Stimulated activated naive CD8-positive, alpha-beta T cell treated with anti-CD3 and anti-CD28 coated beads, Interleukin-15, amount 100 ng/mL, for 72 hours (primary cell): ENCODE measurements around the gene HOGA1.

Experiments used
- ATAC-seq: fragments of 150-1000 bp; cut with Tn5 transposase; 2 replicates; pipeline ENCODE4 v1.10.0; 2021; ENCODE audit warnings: mild to moderate bottlenecking, moderate library complexity
- DNase-seq, 2 donors: peaks; one replicate each; pipeline ENCODE4 v3.0.0; 2021 to 2022
- H3K27ac Mint-ChIP-seq, 2 donors: one replicate each; pipeline ENCODE4 v1.8.0; 2022; ENCODE audit warnings: mild to moderate bottlenecking in 2 of 2, mixed read lengths in 2 of 2, moderate library complexity in 2 of 2
- H3K27me3 Mint-ChIP-seq: one replicate; pipeline ENCODE4 v1.8.0; 2022; ENCODE audit warnings: mixed read lengths
- H3K4me1 Mint-ChIP-seq: one replicate; pipeline ENCODE4 v1.8.0; 2022; ENCODE audit warnings: mild to moderate bottlenecking, mixed read lengths
- H3K4me3 Mint-ChIP-seq, 2 donors: one replicate each; pipeline ENCODE4 v1.8.0; 2022; ENCODE audit warnings: mild to moderate bottlenecking in 2 of 2, mixed read lengths in 2 of 2, moderate library complexity in 1 of 2
- H3K9me3 Mint-ChIP-seq, 2 donors: one replicate each; pipeline ENCODE4 v1.8.0; 2022; ENCODE audit warnings: mixed read lengths in 2 of 2

Gene HOGA1

GRCh38 chr10:97584060-97584797, at the start of gene HOGA1:
Gene HOGA1 (plus strand): TSS chr10:97584389. CDS start chr10:97584704, 315 bp downstream.
- ATAC-seq = no peak
- H3K27me3 Mint-ChIP-seq = no peaks in the 10 kb centered on the region
- H3K4me3 Mint-ChIP-seq = no peak within 1 kb of the TSS
- no peaks in the 10 kb centered on the region for H3K9me3 Mint-ChIP-seq
- H3K4me1 Mint-ChIP-seq = no peaks in the 10 kb centered on the region
- DNase-seq = no peak
- H3K27ac Mint-ChIP-seq = peak within 1 kb of the TSS; percentile 27 to 83

- H3K27ac Mint-ChIP-seq = no peak overlapping the region
- peak; percentile 15 to 25 for DNase-seq
- H3K4me1 Mint-ChIP-seq = peaks cover 5% of the 10 kb centered on the region
- H3K27me3 Mint-ChIP-seq = no peaks in the 10 kb centered on the region
- no peak overlapping the region for H3K4me3 Mint-ChIP-seq
- ATAC-seq = peak; percentile 79
- H3K9me3 Mint-ChIP-seq = no peaks in the 10 kb centered on the region
These were observed 49.3 kb upstream of the HOGA1 start for GRCh38 chr10:97534746-97535367.

GRCh38 chr10:97537186-97537869, 46.9 kb upstream of the HOGA1 start:
- H3K4me3 Mint-ChIP-seq = no peak overlapping the region
- ATAC-seq (no peak), DNase-seq (no peak)
- H3K27me3 Mint-ChIP-seq = no peaks in the 10 kb centered on the region
- H3K4me1 Mint-ChIP-seq = peaks cover 14% of the 10 kb centered on the region
- no peak overlapping the region for H3K27ac Mint-ChIP-seq
- no peaks in the 10 kb centered on the region for H3K9me3 Mint-ChIP-seq

- Mint-ChIP-seq H3K4me3 (no peak overlapping the region), H3K27ac (no peak overlapping the region), H3K27me3 (no peaks in the 10 kb centered on the region), H3K4me1 (peaks cover 24% of the 10 kb centered on the region), H3K9me3 (no peaks in the 10 kb centered on the region)
- DNase-seq = no peak
- no peak for ATAC-seq
These were observed 45.8 kb upstream of the HOGA1 start for GRCh38 chr10:97538411-97538810.

- H3K27me3 Mint-ChIP-seq = no peaks in the 10 kb centered on the region
- H3K9me3 Mint-ChIP-seq = no peaks in the 10 kb centered on the region
- ATAC-seq (no peak), DNase-seq (no peak)
- no peak overlapping the region for H3K27ac Mint-ChIP-seq
- H3K4me3 Mint-ChIP-seq = no peak overlapping the region
- H3K4me1 Mint-ChIP-seq = peaks cover 29% of the 10 kb centered on the region
These were observed 45.4 kb upstream of the HOGA1 start for GRCh38 chr10:97538839-97539238.

- no peaks in the 10 kb centered on the region for H3K27me3 Mint-ChIP-seq
- H3K9me3 Mint-ChIP-seq = no peaks in the 10 kb centered on the region
- peaks cover 27% of the 10 kb centered on the region for H3K4me1 Mint-ChIP-seq
- H3K4me3 Mint-ChIP-seq = no peak overlapping the region
- no peak for DNase-seq
- no peak for ATAC-seq
- H3K27ac Mint-ChIP-seq = no peak overlapping the region
These were observed 44.5 kb upstream of the HOGA1 start for GRCh38 chr10:97539523-97540200.

GRCh38 chr10:97540669-97541500, 43.3 kb upstream of the HOGA1 start:
- DNase-seq = no peak
- Mint-ChIP-seq H3K4me3 (no peak overlapping the region), H3K27ac (no peak overlapping the region), H3K4me1 (peaks cover 24% of the 10 kb centered on the region), H3K27me3 (no peaks in the 10 kb centered on the region), H3K9me3 (no peaks in the 10 kb centered on the region)
- no peak for ATAC-seq

GRCh38 chr10:97542169-97543024, 41.8 kb upstream of the HOGA1 start:
- no peaks in the 10 kb centered on the region for H3K9me3 Mint-ChIP-seq
- peak; percentile 53 for ATAC-seq
- H3K4me1 Mint-ChIP-seq = peaks cover 24% of the 10 kb centered on the region
- DNase-seq = peak; percentile 9 to 18
- H3K27me3 Mint-ChIP-seq = no peaks in the 10 kb centered on the region
- H3K27ac Mint-ChIP-seq = peak overlapping the region; percentile 54 to 92
- H3K4me3 Mint-ChIP-seq = peak overlapping the region; percentile 5 to 71

GRCh38 chr10:97543025-97543546, 41.1 kb upstream of the HOGA1 start:
- Mint-ChIP-seq H3K27me3 (no peaks in the 10 kb centered on the region), H3K4me1 (peaks cover 24% of the 10 kb centered on the region), H3K9me3 (no peaks in the 10 kb centered on the region), H3K27ac (peak overlapping the region in 1 of 2 donors; percentile 81), H3K4me3 (peak overlapping the region; percentile 27 to 71)
- peak; percentile 88 for ATAC-seq
- peak; percentile 26 to 50 for DNase-seq

- ATAC-seq (no peak), DNase-seq (no peak)
- Mint-ChIP-seq H3K27me3 (no peaks in the 10 kb centered on the region), H3K4me3 (no peak overlapping the region), H3K4me1 (peaks cover 27% of the 10 kb centered on the region), H3K27ac (no peak overlapping the region), H3K9me3 (no peaks in the 10 kb centered on the region)
These were observed 37.5 kb upstream of the HOGA1 start for GRCh38 chr10:97546456-97547270.

- ATAC-seq (no peak), DNase-seq (no peak)
- Mint-ChIP-seq H3K4me3 (no peak overlapping the region), H3K4me1 (peaks cover 21% of the 10 kb centered on the region), H3K27ac (no peak overlapping the region), H3K9me3 (no peaks in the 10 kb centered on the region), H3K27me3 (no peaks in the 10 kb centered on the region)
These were observed 37.0 kb upstream of the HOGA1 start for GRCh38 chr10:97547271-97547600.

GRCh38 chr10:97547962-97548361, 36.2 kb upstream of the HOGA1 start:
- Mint-ChIP-seq H3K27ac (no peak overlapping the region), H3K4me3 (no peak overlapping the region), H3K9me3 (no peaks in the 10 kb centered on the region), H3K4me1 (peaks cover 14% of the 10 kb centered on the region), H3K27me3 (no peaks in the 10 kb centered on the region)
- no peak for ATAC-seq
- DNase-seq = no peak

GRCh38 chr10:97548828-97549455, 35.2 kb upstream of the HOGA1 start:
- Mint-ChIP-seq H3K4me1 (peaks cover 10% of the 10 kb centered on the region), H3K9me3 (no peaks in the 10 kb centered on the region), H3K27ac (no peak overlapping the region), H3K27me3 (no peaks in the 10 kb centered on the region), H3K4me3 (no peak overlapping the region)
- ATAC-seq (no peak), DNase-seq (no peak)
